ENCODE results near the gene CSNK1E.

CSNK1E gene

DNA sequence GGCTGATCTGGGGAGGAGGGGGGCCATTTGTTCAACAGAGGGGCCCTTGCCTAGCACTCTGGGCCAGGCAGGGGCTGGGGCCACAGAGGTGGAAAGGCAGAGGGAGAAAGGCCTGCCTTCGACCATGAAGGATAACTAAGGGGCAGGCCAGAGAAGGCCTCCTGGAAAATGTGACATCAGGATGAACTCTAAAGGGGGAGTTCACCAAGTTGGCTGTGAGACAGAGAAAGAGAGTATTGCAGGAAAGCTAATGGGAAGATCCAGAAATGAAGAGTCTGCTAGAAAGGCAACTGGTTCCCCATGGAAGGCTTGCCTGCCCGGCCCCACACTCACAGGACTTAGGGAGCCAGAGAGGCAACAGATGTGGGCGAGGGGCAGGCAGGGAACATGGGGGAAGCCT is 16.3 kb downstream of the CSNK1E start:
- no peak for TF ChIP-seq MYC (IDR thresholded peaks at IDR 0.05; ENCODE audit: low read depth, low read length)
- TF ChIP-seq, protein P1, sequence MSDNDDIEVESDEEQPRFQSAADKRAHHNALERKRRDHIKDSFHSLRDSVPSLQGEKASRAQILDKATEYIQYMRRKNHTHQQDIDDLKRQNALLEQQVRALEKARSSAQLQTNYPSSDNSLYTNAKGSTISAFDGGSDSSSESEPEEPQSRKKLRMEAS (IDR thresholded peaks at IDR 0.05; ENCODE audit: low read depth, low read length), result no peak
- no peak overlapping the region for H3K4me3 ChIP-seq (ENCODE audit: low read depth, low read length)
- no peak for DNase-seq (ENCODE audit: low read depth)

- TF ChIP-seq, protein P2, sequence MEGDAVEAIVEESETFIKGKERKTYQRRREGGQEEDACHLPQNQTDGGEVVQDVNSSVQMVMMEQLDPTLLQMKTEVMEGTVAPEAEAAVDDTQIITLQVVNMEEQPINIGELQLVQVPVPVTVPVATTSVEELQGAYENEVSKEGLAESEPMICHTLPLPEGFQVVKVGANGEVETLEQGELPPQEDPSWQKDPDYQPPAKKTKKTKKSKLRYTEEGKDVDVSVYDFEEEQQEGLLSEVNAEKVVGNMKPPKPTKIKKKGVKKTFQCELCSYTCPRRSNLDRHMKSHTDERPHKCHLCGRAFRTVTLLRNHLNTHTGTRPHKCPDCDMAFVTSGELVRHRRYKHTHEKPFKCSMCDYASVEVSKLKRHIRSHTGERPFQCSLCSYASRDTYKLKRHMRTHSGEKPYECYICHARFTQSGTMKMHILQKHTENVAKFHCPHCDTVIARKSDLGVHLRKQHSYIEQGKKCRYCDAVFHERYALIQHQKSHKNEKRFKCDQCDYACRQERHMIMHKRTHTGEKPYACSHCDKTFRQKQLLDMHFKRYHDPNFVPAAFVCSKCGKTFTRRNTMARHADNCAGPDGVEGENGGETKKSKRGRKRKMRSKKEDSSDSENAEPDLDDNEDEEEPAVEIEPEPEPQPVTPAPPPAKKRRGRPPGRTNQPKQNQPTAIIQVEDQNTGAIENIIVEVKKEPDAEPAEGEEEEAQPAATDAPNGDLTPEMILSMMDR (IDR thresholded peaks at IDR 0.05; ENCODE audit: low read depth, low read length), result no peak
- TF ChIP-seq, protein P1 (IDR thresholded peaks at IDR 0.05; ENCODE audit: low read depth, low read length), result no peak
- no peak for TF ChIP-seq MYC (IDR thresholded peaks at IDR 0.05; ENCODE audit: low read depth, low read length)
- TF ChIP-seq POLR2A (IDR thresholded peaks at IDR 0.05; ENCODE audit: extremely low read depth, insufficient read length), result no peak
- no peak for DNase-seq (ENCODE audit: low read depth)
- H3K4me3 ChIP-seq (ENCODE audit: low read depth, low read length), result no peak overlapping the region
Observed at GRCh38 chr22:38300197-38300945, 16.9 kb downstream of the CSNK1E start.

GRCh38 chr22:38299770-38300102 is 17.5 kb downstream of the CSNK1E start:
- no peak for DNase-seq (ENCODE audit: low read depth)
- no peak for TF ChIP-seq POLR2A (IDR thresholded peaks at IDR 0.05; ENCODE audit: extremely low read depth, insufficient read length)
- TF ChIP-seq, protein P1 (IDR thresholded peaks at IDR 0.05; ENCODE audit: low read depth, low read length), result no peak
- TF ChIP-seq MYC (IDR thresholded peaks at IDR 0.05; ENCODE audit: low read depth, low read length), result no peak
- TF ChIP-seq, protein P2 (IDR thresholded peaks at IDR 0.05; ENCODE audit: low read depth, low read length), result no peak
- H3K4me3 ChIP-seq (ENCODE audit: low read depth, low read length), result no peak overlapping the region

- no peak for TF ChIP-seq MYC (IDR thresholded peaks at IDR 0.05; ENCODE audit: low read depth, low read length)
- TF ChIP-seq, protein P2 (IDR thresholded peaks at IDR 0.05; ENCODE audit: low read depth, low read length), result peak; percentile 49
- DNase-seq (ENCODE audit: low read depth), result peak; percentile 42
- no peak overlapping the region for H3K4me3 ChIP-seq (ENCODE audit: low read depth, low read length)
Observed at GRCh38 chr22:38298312-38299005, 18.8 kb downstream of the CSNK1E start.

DNA sequence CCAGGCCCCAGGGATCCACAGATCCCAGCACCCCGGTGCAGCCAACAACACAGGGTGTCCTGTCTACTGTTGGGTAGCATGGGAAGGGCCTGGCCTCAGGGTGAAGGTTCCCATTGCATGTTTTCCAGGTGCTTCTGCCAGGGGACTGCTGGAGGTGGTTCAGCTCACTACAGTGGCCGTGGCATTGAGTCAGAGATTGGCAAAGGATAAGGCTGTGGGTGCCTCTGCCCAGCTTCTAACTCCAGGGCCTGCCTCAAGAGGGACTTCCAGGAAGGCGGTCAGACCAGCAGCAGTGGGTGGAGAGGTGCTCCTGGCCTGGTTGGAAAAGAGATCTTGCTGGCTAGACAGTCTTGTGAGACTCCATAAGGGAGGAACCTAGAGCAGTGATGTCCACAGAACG is 20.9 kb downstream of the CSNK1E start:
- DNase-seq (ENCODE audit: low read depth), result no peak
- no peak for TF ChIP-seq MYC (IDR thresholded peaks at IDR 0.05; ENCODE audit: low read depth, low read length)
- TF ChIP-seq, protein P2 (IDR thresholded peaks at IDR 0.05; ENCODE audit: low read depth, low read length), result no peak
- TF ChIP-seq POLR2A (IDR thresholded peaks at IDR 0.05; ENCODE audit: extremely low read depth, insufficient read length), result no peak
- TF ChIP-seq, protein P1 (IDR thresholded peaks at IDR 0.05; ENCODE audit: low read depth, low read length), result no peak
- H3K4me3 ChIP-seq (ENCODE audit: low read depth, low read length), result no peak overlapping the region

GRCh38 chr22:38295863-38296262 is 21.4 kb downstream of the CSNK1E start:
- H3K4me3 ChIP-seq (ENCODE audit: low read depth, low read length), result no peak overlapping the region
- TF ChIP-seq MYC (IDR thresholded peaks at IDR 0.05; ENCODE audit: low read depth, low read length), result no peak
- TF ChIP-seq, protein P2 (IDR thresholded peaks at IDR 0.05; ENCODE audit: low read depth, low read length), result no peak
- TF ChIP-seq, protein P1 (IDR thresholded peaks at IDR 0.05; ENCODE audit: low read depth, low read length), result no peak
- TF ChIP-seq POLR2A (IDR thresholded peaks at IDR 0.05; ENCODE audit: extremely low read depth, insufficient read length), result no peak
- no peak for DNase-seq (ENCODE audit: low read depth)
